Inferior parietal cortex (tissue), 1 donor: Measurements from ENCODE around the gene SLC22A23.

Source experiments
- DNase-seq: peaks from one replicate; pipeline ENCODE4 v3.0.0-alpha.2; 2016; ENCODE audit errors: extremely low spot score

SLC22A23 gene

GRCh38 chr6:3456898-3457709, at the start of gene SLC22A23:
TSS of gene SLC22A23 (minus strand) at chr6:3457050. CDS start at chr6:3456559, 491 bp downstream.
- DNase-seq = peak; percentile 72

GRCh38 chr6:3506200-3506599, 49.4 kb upstream of the SLC22A23 start:
- no peak for DNase-seq

- no peak for DNase-seq
Measured at GRCh38 chr6:3504938-3505805, 48.3 kb upstream of the SLC22A23 start.

GRCh38 chr6:3504354-3504753, 47.5 kb upstream of the SLC22A23 start:
- DNase-seq = no peak

- no peak for DNase-seq
Measured at GRCh38 chr6:3501826-3502500, 45.1 kb upstream of the SLC22A23 start.

GRCh38 chr6:3500262-3501014, 43.6 kb upstream of the SLC22A23 start:
- no peak for DNase-seq

- no peak for DNase-seq
Measured at GRCh38 chr6:3499603-3500002, 42.8 kb upstream of the SLC22A23 start.

GRCh38 chr6:3496395-3496794, 39.5 kb upstream of the SLC22A23 start:
- no peak for DNase-seq

- DNase-seq = no peak
Measured at GRCh38 chr6:3494391-3495100, 37.7 kb upstream of the SLC22A23 start.

- no peak for DNase-seq
Measured at GRCh38 chr6:3490625-3490980, 33.8 kb upstream of the SLC22A23 start.

- no peak for DNase-seq
Measured at GRCh38 chr6:3489961-3490624, 33.2 kb upstream of the SLC22A23 start.

- no peak for DNase-seq
Measured at GRCh38 chr6:3489027-3489757, 32.3 kb upstream of the SLC22A23 start.

GRCh38 chr6:3484946-3485345, 28.1 kb upstream of the SLC22A23 start:
- DNase-seq = peak; percentile 49

- no peak for DNase-seq
Measured at GRCh38 chr6:3484192-3484591, 27.3 kb upstream of the SLC22A23 start.

- no peak for DNase-seq
Measured at GRCh38 chr6:3483675-3484074, 26.8 kb upstream of the SLC22A23 start.

GRCh38 chr6:3482869-3483268, 26.0 kb upstream of the SLC22A23 start:
- DNase-seq = no peak

GRCh38 chr6:3481640-3482039, 24.8 kb upstream of the SLC22A23 start:
- DNase-seq = no peak

- no peak for DNase-seq
Measured at GRCh38 chr6:3480009-3480408, 23.2 kb upstream of the SLC22A23 start.

GRCh38 chr6:3473773-3474172, 16.9 kb upstream of the SLC22A23 start:
- no peak for DNase-seq

GRCh38 chr6:3471711-3472110, 14.9 kb upstream of the SLC22A23 start:
- DNase-seq = no peak
